ENCODE data around the gene TRIO. TPM values are rescaled to one million over a fixed set of nuclear protein-coding genes. Genes with fewer than 3 reads are reported as not detected.

Gene TRIO
- total and polyA plus RNA-seq, 2 donors (not counting 1 experiment from before 2014, with no cell fraction given), result 134 to 281 TPM

DNA sequence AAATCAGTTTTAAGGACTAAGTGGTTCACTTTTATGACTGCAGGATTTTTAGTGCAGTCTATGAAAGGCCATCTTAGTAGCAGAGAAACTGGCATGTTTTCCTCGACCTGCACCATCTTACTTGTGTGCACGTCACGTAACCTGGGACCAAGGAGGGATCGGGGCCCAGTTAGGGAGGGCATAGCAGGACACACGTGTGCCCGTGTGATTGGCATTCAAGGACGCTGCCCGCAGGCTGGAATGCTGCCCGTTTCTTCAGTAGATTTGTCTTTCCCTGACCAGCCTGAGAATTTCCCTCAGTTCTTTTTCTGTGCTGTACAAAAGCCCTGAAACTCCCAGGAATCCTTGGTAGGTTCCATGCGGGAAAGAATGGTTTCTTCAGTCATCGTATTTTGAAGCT, 196.3 kb downstream of the TRIO start:
- Histone ChIP-seq H4K20me1 (ENCODE audit: control insufficient read depth, extremely low read depth, insufficient read depth, low read length) (no peaks in the 10 kb centered on the region), H3K27ac (ENCODE audit: insufficient read depth, low read length) (no peak overlapping the region)

DNA sequence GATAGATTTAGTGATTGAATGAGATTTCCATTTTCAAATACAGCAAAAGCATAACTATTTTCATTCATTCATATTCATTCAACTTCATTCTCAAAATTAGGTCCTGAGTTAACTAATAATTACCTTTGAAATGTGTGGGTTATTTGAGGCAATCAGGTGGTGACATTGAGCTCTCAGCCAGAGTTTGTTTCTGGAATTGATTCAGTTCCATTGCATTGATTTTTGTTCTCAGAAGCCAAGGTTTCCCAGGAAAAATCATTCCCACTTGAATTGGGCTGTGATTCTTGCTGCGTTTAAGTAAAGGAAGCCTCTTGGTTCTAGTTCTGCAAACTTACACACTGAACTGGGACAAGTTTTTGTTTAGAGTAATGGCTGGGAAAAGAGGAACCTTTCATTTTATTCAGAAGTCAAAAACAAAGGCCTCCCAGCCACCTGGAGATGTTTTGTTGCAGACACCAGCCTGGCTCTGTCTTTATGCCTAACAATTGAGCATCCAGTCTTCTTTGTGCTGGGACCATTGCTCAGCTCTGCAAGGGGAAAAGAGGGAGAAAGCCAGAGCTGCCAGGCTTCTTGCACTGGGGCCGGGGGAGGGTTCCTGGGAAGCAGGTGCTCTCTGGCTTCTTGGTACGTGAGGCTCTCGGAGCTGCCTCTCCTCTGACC, 198.6 kb downstream of the TRIO start:
- TF ChIP-seq, protein P1, sequence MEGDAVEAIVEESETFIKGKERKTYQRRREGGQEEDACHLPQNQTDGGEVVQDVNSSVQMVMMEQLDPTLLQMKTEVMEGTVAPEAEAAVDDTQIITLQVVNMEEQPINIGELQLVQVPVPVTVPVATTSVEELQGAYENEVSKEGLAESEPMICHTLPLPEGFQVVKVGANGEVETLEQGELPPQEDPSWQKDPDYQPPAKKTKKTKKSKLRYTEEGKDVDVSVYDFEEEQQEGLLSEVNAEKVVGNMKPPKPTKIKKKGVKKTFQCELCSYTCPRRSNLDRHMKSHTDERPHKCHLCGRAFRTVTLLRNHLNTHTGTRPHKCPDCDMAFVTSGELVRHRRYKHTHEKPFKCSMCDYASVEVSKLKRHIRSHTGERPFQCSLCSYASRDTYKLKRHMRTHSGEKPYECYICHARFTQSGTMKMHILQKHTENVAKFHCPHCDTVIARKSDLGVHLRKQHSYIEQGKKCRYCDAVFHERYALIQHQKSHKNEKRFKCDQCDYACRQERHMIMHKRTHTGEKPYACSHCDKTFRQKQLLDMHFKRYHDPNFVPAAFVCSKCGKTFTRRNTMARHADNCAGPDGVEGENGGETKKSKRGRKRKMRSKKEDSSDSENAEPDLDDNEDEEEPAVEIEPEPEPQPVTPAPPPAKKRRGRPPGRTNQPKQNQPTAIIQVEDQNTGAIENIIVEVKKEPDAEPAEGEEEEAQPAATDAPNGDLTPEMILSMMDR (conservative IDR thresholded peaks at IDR 0.05 in 1 of 2, IDR thresholded peaks at IDR 0.05 in 1 of 2; ENCODE audit: low read depth in 1 of 2, low read length in 2 of 2), result no peak
- no peak for TF ChIP-seq EZH2 (IDR thresholded peaks at IDR 0.05; ENCODE audit: low read length, missing control alignments)
- Histone ChIP-seq H3K4me3 (replicated peaks in 1 of 4; ENCODE audit: control extremely low read depth in 1 of 4, insufficient read depth in 1 of 4, low read depth in 3 of 4, low read length in 4 of 4) (no peak overlapping the region), H3K9ac (ENCODE audit: insufficient read depth, low read length) (no peak overlapping the region), H3K79me2 (ENCODE audit: control insufficient read depth, insufficient read depth, low read length) (peaks cover 78% of the 10 kb centered on the region), H3K27me3 (ENCODE audit: control insufficient read depth, insufficient read depth, low read length) (no peaks in the 10 kb centered on the region), H3K4me1 (ENCODE audit: control insufficient read depth, extremely low read depth, insufficient read depth, low read length) (peaks cover 8% of the 10 kb centered on the region), H3K27ac (ENCODE audit: insufficient read depth, low read length) (no peak overlapping the region), H3K36me3 (ENCODE audit: control insufficient read depth, insufficient read depth, low read length) (peaks cover 26% of the 10 kb centered on the region), H2AFZ (ENCODE audit: low read length) (no peak overlapping the region), H3K4me2 (ENCODE audit: extremely low read depth, insufficient read depth, low read length) (no peak overlapping the region), H4K20me1 (ENCODE audit: control insufficient read depth, extremely low read depth, insufficient read depth, low read length) (no peaks in the 10 kb centered on the region), H3K9me3 (ENCODE audit: control insufficient read depth, insufficient read depth, low read depth, low read length) (no peaks in the 10 kb centered on the region)
- no peak for DNase-seq (ENCODE audit: low read depth in 2 of 2)

More for the DNA sequence above, 196.3 kb downstream of the TRIO start:
- Histone ChIP-seq H2AFZ (ENCODE audit: low read length) (no peak overlapping the region), H3K9ac (ENCODE audit: insufficient read depth, low read length) (no peak overlapping the region), H3K27me3 (ENCODE audit: control insufficient read depth, insufficient read depth, low read length) (no peaks in the 10 kb centered on the region), H3K9me3 (ENCODE audit: control insufficient read depth, insufficient read depth, low read depth, low read length) (no peaks in the 10 kb centered on the region), H3K79me2 (ENCODE audit: control insufficient read depth, insufficient read depth, low read length) (peaks cover 83% of the 10 kb centered on the region), H3K4me2 (ENCODE audit: extremely low read depth, insufficient read depth, low read length) (no peak overlapping the region), H3K36me3 (ENCODE audit: control insufficient read depth, insufficient read depth, low read length) (peaks cover 23% of the 10 kb centered on the region), H3K4me1 (ENCODE audit: control insufficient read depth, extremely low read depth, insufficient read depth, low read length) (peaks cover 8% of the 10 kb centered on the region), H3K4me3 (replicated peaks in 1 of 4; ENCODE audit: control extremely low read depth in 1 of 4, insufficient read depth in 1 of 4, low read depth in 3 of 4, low read length in 4 of 4) (no peak overlapping the region)
- TF ChIP-seq, protein P1 (conservative IDR thresholded peaks at IDR 0.05 in 1 of 2, IDR thresholded peaks at IDR 0.05 in 1 of 2; ENCODE audit: low read depth in 1 of 2, low read length in 2 of 2), result no peak
- TF ChIP-seq EZH2 (IDR thresholded peaks at IDR 0.05; ENCODE audit: low read length, missing control alignments), result no peak
- DNase-seq (ENCODE audit: low read depth in 2 of 2), result no peak

- peaks cover 74% of the 10 kb centered on the region for H3K79me2 ChIP-seq (ENCODE audit: control insufficient read depth, insufficient read depth, low read length)
- DNase-seq (ENCODE audit: low read depth in 2 of 2), result peak; percentile 31
Observed at GRCh38 chr5:14342306-14342705, 199.2 kb downstream of the TRIO start.

More at GRCh38 chr5:14342306-14342705, 199.2 kb downstream of the TRIO start:
- TF ChIP-seq EZH2 (IDR thresholded peaks at IDR 0.05; ENCODE audit: low read length, missing control alignments), result no peak
- TF ChIP-seq, protein P1 (conservative IDR thresholded peaks at IDR 0.05 in 1 of 2, IDR thresholded peaks at IDR 0.05 in 1 of 2; ENCODE audit: low read depth in 1 of 2, low read length in 2 of 2), result no peak
- peaks cover 24% of the 10 kb centered on the region for H3K36me3 ChIP-seq (ENCODE audit: control insufficient read depth, insufficient read depth, low read length)
- peak overlapping the region; percentile 29 for H3K27ac ChIP-seq (ENCODE audit: insufficient read depth, low read length)
- no peak overlapping the region for H3K4me3 ChIP-seq (replicated peaks in 1 of 4; ENCODE audit: control extremely low read depth in 1 of 4, insufficient read depth in 1 of 4, low read depth in 3 of 4, low read length in 4 of 4)
- H2AFZ ChIP-seq (ENCODE audit: low read length), result no peak overlapping the region
- no peaks in the 10 kb centered on the region for H3K27me3 ChIP-seq (ENCODE audit: control insufficient read depth, insufficient read depth, low read length)
- H3K4me1 ChIP-seq (ENCODE audit: control insufficient read depth, extremely low read depth, insufficient read depth, low read length), result peaks cover 8% of the 10 kb centered on the region
- no peak overlapping the region for H3K9ac ChIP-seq (ENCODE audit: insufficient read depth, low read length)
- H4K20me1 ChIP-seq (ENCODE audit: control insufficient read depth, extremely low read depth, insufficient read depth, low read length), result peaks cover 1% of the 10 kb centered on the region
- no peaks in the 10 kb centered on the region for H3K9me3 ChIP-seq (ENCODE audit: control insufficient read depth, insufficient read depth, low read depth, low read length)
- H3K4me2 ChIP-seq (ENCODE audit: extremely low read depth, insufficient read depth, low read length), result no peak overlapping the region
